Muscle of arm (tissue), 12 donors: ENCODE results near the gene RANBP3L. TPM values are rescaled to one million over a fixed set of nuclear protein-coding genes. Genes with fewer than 3 reads are reported as not detected.
"Not testable (repeated sequence)": the region's sequence is repeated elsewhere in the genome, so short reads cannot be mapped to it uniquely, and the experiment has no call there.

Experiments
- DNase-seq: peaks from one replicate; pipeline ENCODE4 v3.0.0-alpha.2; 2013
- polyA plus RNA-seq, 12 donors: library from polyadenylated mRNA; unstranded; fragments of 120-200 nt; gene quantifications; one replicate each; pipeline ENCODE4 v1.2.1, GENCODE V29; 2013; ENCODE audit not compliant: insufficient read length in 12 of 12

Gene RANBP3L
- polyA plus RNA-seq, 12 donors = 0.22 to 0.86 (median 0.53) TPM; not detected in 2

DNA sequence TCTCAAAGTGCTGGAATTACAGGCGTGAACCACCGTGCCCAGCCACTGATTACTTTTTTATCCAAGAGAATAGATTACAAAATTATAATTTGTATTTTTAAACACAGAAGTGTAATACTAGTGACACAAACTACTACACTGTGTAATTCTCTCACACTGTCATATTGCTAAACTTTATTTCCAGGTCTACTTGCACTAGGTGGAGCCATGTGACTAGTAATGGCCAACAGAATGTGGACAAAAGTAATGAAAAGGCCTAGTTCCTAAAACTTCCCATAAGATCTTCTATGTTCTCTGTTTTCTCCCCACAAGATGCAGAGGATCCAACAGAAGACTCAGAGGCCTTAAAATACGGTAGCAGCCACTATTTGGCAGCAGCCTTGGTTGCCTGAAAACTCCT is 87.3 kb downstream of the RANBP3L start:
- DNase-seq = no peak

- DNase-seq = no peak
These were observed 92.0 kb downstream of the RANBP3L start for GRCh38 chr5:36209664-36210063.

DNA sequence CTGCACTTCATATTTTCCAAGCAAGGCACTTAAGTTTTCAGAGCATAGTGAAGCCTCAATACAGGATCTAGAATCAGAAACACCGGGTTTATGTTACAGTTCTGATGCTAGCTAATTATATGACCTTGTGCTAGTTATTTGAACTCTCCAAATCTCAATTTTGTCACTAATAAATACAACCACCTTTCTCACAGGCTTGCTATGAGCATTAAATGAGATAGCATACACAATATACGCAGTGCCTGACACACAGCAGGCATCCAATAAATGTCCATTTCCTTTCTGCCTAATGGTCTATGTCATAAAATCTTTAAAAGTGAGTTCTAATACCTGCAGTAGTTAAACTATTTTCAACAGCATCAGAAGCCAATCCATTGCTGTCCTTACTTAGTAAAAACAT is 92.9 kb downstream of the RANBP3L start:
- DNase-seq = no peak

DNA sequence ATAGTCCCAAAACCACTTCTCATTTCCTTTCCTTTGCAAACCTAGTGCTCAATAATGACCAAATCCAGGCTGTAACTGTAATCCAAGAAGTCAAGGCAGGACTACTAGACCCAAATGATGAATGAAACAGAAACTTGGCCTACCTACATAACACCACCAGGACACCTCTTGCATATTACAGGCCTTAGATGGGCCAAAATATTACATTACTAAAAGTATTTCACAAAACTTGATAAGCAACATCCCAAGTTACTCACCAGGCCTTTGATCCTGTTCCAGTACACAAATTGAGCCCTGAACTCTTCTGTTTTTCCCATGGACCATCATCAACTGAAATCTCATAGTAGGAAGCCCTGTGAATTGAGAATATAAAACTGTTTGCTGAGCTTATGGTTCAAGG is 94.8 kb downstream of the RANBP3L start:
- no peak for DNase-seq

DNA sequence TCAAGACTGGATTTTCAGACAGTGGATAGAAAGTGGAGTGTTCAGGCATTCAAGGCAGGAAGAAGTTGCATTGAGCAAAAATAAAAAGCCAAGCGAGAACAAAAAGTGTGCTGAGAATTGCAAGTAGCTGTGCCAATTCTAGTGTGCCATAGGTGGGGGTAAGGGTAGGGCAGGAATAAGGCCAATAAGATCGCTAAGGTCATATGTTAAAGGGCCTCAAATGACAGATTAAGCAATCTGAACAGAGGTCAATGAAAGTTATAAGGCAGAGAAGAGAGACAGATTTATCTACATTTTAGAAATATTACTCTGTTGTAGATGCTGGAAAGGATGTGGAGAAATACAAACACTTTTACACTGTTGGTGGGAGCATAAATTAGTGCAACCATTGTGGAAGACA is 96.4 kb downstream of the RANBP3L start:
- DNase-seq = no peak

- no peak for DNase-seq
These were observed 99.2 kb downstream of the RANBP3L start for GRCh38 chr5:36202521-36202961.

DNA sequence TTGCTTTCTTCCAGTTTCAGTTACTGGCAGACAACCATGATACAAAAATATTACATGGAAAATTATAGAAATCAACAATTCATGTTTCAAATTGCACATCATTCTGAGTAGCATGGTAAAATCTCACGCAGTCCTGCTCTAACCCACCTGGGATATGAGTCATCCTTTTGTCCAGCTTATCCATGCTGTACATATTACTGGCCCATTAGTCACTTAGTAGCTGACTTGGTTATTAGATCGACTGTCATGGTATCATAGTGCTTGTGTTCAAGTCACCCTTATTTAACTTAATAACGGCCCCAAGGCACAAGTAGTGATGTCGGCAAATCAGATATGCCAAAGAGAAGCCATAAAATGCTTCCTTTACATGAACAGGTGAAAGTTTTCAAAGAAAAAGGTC is 101.2 kb downstream of the RANBP3L start:
- no peak for DNase-seq

DNA sequence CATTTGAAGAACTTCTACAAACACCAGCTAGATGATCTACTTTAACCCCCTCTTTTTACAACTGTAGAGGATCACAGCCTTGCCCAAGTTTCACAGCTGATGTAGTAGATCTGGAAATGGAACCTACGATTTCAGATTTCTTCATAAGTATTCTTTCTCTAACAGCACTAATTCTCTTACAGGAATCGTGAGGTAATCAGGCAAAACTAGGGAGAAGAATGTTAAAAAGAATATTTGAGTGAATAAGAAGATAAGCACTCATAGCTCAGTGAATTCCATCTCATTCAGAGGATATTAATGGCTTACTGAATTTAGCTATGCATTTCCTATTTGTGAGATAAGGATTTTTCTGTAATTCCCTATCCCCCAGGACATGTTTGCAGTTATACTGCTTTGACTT is 102.1 kb downstream of the RANBP3L start:
- no peak for DNase-seq

DNA sequence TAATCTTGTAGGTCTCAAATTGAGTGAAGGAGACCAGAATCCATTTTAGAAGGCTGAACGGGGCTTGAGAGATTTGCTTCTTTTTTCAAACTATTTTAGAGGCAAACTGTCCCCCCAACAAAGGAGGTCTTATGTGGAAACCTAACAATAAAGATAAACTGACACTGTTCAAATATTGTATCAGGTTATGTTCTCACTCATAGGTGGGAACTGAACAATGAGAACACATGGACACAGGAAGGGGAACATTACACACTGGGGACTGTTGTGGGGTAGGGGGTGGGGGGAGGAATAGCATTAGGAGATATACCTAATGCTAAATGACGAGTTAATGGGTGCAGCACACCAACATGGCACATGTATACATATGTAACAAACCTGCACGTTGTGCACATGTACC is 102.9 kb downstream of the RANBP3L start:
- DNase-seq = not testable (repeated sequence)

Other genes starting within 250 kb of the RANBP3L start
- 1 to 10 TPM in 3 of 12 donors, under 1 TPM in 7, not detected in 2; 0.25 to 1.7 (median 0.66) TPM for gene UGT3A2, start 235.0 kb downstream of the RANBP3L start, polyA plus RNA-seq
- 10 to 100 TPM in 11 of 12 donors, not detected in 1; 11.1 to 19.3 (median 14.6) TPM for gene LMBRD2, start 150.0 kb downstream of the RANBP3L start, polyA plus RNA-seq
- 10 to 100 TPM in 11 of 12 donors, not detected in 1; 47.6 to 84.8 (median 61.7) TPM for gene SKP2, start 149.8 kb downstream of the RANBP3L start, polyA plus RNA-seq
- gene NADK2, start 60.0 kb downstream of the RANBP3L start, polyA plus RNA-seq = 100 to 1,000 TPM in 1 of 12 donors, 10 to 100 TPM in 11; 29.5 to 117 (median 45.5) TPM